Ovary (tissue), 3 donors: ENCODE results near the gene DGUOK.

Experiments used
- EP300 ChIP-seq: sonication (generic); formaldehyde crosslinking; IDR thresholded peaks from one replicate; pipeline ENCODE4 v1.6.1; 2017; ENCODE audit warnings: antibody characterized with exemption
- POLR2A ChIP-seq: fragments of 450-650 bp; IDR thresholded peaks from one replicate; pipeline ENCODE4 v1.6.1; 2017; ENCODE audit warnings: antibody characterized with exemption, mild to moderate bottlenecking, moderate library complexity
- TF ChIP-seq, protein P1 (sequence below), 3 donors: fragments of 450-650 bp in 2 of 3; fragments of 200-600 bp in 1 of 3; IDR thresholded peaks; one replicate each; pipeline versions ENCODE4 v1.5.1 to v1.8.0; 2016 to 2022; ENCODE audit warnings: antibody characterized with exemption in 3 of 3, mild to moderate bottlenecking in 1 of 3
- donor health status: DM: no; HTN: no; CAD: no.

DNA sequence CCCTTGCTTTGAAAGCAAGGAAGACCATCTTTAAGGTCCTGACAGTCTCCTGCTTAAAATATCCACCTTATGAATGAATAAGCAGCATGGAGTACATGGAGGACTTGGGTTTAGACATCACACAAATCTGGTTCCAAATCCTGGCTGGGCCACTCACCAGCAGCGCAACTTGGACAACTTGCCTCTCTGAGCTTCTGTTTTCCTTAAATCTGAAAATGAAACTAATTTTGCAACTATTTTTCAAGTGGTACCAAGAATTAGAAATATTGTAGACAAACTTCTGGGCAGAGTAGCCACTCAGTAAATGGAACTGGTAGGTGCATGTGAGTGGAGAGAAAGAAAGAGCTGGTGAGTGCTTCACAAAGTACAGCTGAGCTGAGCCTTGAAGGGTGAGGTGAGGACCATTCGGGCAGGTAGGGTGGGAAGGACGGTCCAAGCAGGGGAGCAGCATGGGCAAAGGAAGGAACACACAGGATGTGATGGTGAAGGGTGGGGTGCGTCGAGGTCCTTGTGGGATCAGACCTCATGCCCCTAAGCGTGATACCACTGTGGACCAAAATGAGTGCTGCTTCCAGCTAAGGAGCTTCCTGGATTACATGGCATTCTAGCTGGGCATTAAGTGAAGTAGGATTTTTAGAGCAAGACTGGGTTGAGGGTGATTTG, 43.6 kb downstream of the DGUOK start:
- TF ChIP-seq, protein P1, sequence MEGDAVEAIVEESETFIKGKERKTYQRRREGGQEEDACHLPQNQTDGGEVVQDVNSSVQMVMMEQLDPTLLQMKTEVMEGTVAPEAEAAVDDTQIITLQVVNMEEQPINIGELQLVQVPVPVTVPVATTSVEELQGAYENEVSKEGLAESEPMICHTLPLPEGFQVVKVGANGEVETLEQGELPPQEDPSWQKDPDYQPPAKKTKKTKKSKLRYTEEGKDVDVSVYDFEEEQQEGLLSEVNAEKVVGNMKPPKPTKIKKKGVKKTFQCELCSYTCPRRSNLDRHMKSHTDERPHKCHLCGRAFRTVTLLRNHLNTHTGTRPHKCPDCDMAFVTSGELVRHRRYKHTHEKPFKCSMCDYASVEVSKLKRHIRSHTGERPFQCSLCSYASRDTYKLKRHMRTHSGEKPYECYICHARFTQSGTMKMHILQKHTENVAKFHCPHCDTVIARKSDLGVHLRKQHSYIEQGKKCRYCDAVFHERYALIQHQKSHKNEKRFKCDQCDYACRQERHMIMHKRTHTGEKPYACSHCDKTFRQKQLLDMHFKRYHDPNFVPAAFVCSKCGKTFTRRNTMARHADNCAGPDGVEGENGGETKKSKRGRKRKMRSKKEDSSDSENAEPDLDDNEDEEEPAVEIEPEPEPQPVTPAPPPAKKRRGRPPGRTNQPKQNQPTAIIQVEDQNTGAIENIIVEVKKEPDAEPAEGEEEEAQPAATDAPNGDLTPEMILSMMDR (IDR thresholded peaks at IDR 0.05): no peak
- no peak for TF ChIP-seq POLR2A
- no peak for TF ChIP-seq EP300
